Activated CD8-positive, alpha-beta memory T cell treated with anti-CD3 and anti-CD28 coated beads for 36 hours (primary cell): Measurements from ENCODE around the gene RBM45. TPM values are rescaled to one million over a fixed set of nuclear protein-coding genes. Genes with fewer than 3 reads are reported as not detected.
"Not testable (repeated sequence)": the region's sequence is repeated elsewhere in the genome, so short reads cannot be mapped to it uniquely, and the experiment has no call there.

Experiments used
- CTCF ChIA-PET: fragments of 350-600 bp; sonication (Branson Sonifier 250); formaldehyde crosslinking; loops from one replicate; lab custom pipeline; 2021; ENCODE audit warnings: antibody characterized with exemption; lab: Charles Lee
- POLR2A ChIA-PET: fragments of 350-600 bp; sonication (Branson Sonifier 250); formaldehyde crosslinking; loops from one replicate; lab custom pipeline; 2021; ENCODE audit warnings: antibody characterized with exemption; lab: Charles Lee
- total RNA-seq, 2 experiments: library from RNA; stranded (reverse); gene quantifications; one replicate each; pipeline ENCODE4 v1.2.3, GENCODE V29; 2021

The RBM45 gene, protein sequence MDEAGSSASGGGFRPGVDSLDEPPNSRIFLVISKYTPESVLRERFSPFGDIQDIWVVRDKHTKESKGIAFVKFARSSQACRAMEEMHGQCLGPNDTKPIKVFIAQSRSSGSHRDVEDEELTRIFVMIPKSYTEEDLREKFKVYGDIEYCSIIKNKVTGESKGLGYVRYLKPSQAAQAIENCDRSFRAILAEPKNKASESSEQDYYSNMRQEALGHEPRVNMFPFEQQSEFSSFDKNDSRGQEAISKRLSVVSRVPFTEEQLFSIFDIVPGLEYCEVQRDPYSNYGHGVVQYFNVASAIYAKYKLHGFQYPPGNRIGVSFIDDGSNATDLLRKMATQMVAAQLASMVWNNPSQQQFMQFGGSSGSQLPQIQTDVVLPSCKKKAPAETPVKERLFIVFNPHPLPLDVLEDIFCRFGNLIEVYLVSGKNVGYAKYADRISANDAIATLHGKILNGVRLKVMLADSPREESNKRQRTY
- total RNA-seq: 10 to 100 TPM; 13.8 to 15.0 TPM

GRCh38 chr2:178112202-178113152 is at the start of gene RBM45:
TSS of gene RBM45 (plus strand) at chr2:178112437. CDS start at chr2:178112547, 110 bp downstream.
- CTCF ChIA-PET: interaction anchor here (0.6 to 3.3 kb wide), 11 partner anchors 11 to 301 kb away, joined by 3 to 18 read pairs (median 4); no protein-coding TSS in a partner anchor
- POLR2A ChIA-PET: interaction anchor here (0.8 kb wide), 1 partner anchor 302 kb away, joined by 3 read pairs; no protein-coding TSS in a partner anchor

GRCh38 chr2:178066324-178066723 is 45.9 kb upstream of the RBM45 start:
- POLR2A ChIA-PET: no interaction called here
- CTCF ChIA-PET: no interaction called here

DNA sequence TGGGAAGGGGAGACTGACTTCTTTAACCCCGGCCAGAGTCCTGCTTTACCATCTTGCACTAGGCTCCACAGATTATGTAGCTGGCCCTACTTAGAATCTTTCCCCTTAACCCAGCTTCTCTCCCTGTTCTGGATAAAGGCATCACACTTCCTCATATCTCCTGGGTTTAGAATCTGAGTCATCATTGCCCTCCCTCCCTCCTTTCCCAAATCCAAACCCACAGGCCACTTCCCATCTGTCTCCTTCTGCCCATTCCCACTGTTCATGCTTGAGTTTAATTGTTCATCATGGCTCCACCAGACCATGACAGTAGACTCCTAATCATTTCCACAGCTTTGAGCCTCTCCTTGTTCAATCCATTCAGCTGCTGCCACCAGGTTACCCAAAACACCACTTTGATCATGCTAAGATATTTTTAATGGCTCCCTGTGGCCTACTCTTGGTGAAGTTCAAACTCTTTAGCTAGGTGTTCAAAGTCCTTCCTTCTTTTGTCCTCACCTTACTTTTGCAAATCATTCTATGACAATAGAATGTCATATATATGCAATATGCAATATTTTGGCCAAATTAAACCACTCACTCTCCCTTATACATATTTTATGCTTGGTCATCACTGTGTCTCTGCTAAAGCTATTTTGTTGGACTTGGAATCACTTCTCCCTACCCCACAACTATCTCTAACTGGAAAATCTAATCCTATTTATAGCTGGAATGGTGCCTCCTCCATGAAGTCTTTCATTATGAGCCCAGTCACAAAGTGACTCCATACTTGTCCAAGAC is 45.2 kb upstream of the RBM45 start:
- ChIA-PET POLR2A (no interaction called here), CTCF (no interaction called here)

DNA sequence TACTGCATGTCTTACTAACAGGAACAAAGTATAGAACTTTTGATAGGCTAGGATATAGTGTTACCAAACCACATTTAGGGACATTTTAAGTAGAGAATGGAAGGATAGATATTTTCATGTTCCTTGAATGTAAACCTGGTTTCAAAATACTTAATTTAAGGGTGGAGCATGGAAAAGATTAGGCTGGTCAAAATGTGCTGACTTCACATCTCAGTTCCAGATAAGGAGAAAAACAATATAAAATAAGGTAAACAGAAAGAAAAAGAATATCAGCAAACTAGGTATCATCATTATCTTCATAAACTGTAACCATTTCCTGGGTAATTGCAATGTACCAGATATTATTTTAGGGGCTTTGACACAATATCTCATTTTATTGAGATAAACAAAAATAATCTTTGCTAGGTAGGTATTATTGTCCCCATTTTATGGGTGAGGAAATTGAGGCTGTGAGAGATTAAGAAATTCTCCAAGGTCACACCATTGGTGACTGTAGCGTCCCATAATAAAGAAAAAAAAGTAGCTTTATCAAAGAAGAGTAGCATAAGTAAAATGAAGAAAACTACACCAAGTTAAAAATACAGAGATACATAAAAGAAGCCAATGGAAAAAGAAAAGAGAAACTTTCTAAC is 43.3 kb upstream of the RBM45 start:
- POLR2A ChIA-PET: no interaction called here
- CTCF ChIA-PET: no interaction called here

DNA sequence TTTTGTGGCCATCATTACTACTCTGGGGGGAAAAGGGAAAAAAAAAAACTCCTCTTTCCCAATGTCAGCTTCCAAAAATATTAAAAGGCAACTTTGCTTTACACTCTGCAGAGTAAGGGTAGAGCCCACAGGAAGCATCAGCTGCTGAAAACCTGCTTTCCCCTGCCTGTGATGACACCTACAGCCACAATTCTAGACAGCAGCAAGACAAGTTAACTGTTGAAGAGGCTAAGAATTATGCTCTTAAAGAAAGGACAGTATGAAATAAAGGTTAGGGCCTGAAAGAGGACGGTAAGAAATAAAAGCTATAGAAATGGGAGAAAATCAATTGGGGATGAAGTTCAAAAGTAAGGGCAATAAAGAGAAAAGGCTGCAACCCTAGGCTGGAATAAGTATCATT is 42.7 kb upstream of the RBM45 start:
- ChIA-PET CTCF (no interaction called here), POLR2A (no interaction called here)

GRCh38 chr2:178070824-178071223 is 41.4 kb upstream of the RBM45 start:
- POLR2A ChIA-PET: no interaction called here
- CTCF ChIA-PET: no interaction called here

DNA sequence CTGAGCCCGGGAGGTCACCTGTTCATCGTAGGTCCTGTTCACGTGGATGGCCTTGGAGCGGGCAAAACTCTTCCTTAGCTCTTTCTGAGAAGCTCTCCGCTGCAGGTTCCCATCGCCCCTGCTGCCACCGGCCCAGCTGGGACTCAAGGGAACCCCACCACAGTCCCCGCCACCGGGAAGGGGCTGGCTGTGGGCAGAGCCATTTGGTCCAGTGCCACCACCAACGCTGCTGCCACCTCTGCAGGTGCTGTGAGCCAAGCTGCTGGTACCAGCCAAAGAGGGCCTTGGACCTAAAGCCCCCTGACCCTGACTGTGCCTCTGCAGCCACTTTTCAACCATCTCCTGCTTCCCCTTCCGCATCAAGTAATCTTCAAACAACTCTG is 40.2 kb upstream of the RBM45 start:
- ChIA-PET CTCF (no interaction called here), POLR2A (no interaction called here)

DNA sequence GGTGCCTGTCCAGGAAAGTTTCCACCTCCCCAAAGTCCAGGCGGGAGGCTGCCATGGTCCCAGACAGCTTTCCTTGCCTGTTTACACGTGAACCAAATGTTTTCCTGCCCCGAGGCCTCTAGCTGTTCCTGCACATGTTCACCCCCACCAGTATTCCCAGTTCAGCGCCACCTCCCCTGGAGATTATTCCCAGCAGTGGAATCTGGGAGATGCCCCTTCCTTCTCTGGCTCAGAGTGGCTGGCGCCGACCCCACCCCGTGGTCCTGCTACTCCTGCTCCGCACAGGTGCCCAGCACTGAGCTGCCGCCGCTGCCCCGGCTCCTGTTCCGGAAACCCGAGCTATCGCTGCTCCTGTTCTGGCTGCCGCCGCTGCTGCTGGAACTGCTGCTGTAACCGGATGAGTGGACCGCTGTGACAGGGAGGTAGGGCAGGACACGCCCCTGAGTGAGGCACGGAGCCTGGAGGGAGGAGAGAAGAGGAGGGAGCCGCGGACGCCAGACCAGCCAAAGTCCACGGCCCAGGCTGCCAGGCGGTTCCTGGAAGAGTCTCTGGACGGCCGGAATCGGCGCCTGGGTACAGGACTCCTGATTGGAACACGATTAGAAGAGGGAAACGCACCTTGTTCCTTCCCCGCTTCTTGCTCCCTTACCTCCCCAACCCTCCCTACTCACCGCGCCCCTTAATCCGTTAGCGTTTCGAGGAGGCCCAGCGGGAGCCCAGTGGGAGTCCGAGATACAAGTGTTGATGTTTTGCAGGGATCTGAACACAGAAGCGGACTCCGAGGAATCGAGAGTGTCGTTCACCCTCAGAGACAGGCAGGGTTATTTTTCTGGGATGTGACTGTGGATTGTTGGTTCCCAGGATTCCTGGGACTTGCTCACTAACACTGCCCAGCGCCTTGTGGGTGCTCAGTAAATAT is 39.6 kb upstream of the RBM45 start, which contains the start of gene PDE11A:
Gene PDE11A, minus strand, starts transcription at position 395 of the 919 bp plus-strand sequence. Its CDS starts 340 bp downstream, at position 55.
- ChIA-PET CTCF (no interaction called here), POLR2A (no interaction called here)

DNA sequence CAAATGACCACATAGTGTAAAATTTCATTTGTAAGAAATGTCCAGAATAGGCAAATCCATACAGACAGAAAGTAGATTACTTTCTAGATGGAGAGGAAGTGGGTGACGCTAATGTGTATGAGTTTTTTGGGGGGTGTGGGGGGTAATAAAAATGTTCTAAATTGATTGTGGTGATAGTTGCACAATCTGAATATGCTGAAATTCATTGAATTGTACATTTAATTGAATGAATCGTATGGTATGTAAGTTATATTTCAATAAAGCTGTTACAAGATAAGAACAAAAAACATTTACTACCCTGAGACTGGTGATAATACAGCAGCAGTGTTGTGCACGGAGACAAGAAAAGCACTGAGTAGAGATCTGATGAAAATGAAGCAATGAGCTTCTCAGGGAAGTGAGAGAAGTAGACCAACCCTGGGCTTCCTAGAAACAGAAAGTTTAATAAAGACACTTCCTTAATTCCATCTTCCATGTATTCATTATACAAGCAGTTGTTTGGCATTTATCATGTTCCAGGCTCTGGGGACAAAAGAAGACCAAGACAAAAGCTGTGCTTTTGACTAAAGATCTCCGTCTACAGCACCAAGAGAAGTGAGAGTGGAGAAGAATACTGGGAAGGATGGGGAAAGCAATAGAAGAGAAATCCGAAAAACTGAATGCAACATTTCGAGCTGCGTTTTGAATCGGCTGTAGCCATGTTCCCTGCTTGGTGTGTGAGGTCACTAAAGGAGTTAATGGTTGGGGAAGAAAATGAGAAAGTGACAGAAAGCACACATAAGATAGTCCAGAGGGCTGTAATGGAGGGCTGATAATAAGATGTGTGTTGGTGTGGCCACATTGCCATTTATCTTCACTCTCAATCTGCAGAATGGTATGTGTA is 37.9 kb upstream of the RBM45 start:
- POLR2A ChIA-PET: no interaction called here
- CTCF ChIA-PET: interaction anchor here (0.7 kb wide), 1 partner anchor 9 kb away, joined by 4 read pairs; no protein-coding TSS in a partner anchor

DNA sequence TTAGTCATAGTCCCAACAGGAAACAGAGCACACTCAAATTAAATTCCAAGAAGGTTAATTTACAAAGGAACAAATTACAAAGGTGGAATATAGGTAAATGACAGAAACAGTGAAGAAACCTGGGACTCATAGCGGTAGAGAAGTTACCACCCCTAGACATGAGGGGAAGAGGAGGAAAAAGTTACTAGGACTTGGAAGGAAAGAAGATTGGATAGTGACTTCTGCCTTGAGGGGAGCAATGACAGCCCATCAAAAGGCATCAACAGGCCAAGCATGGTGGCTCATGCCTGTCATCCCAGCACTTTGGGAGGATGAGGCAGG is 37.3 kb upstream of the RBM45 start:
- CTCF ChIA-PET: interaction anchor here (0.7 kb wide), 1 partner anchor 9 kb away, joined by 4 read pairs; no protein-coding TSS in a partner anchor
- POLR2A ChIA-PET: no interaction called here

- CTCF ChIA-PET: no interaction called here
- POLR2A ChIA-PET: no interaction called here
Measured at GRCh38 chr2:178076130-178076529, 36.1 kb upstream of the RBM45 start.

GRCh38 chr2:178079279-178079678 is 33.0 kb upstream of the RBM45 start:
- POLR2A ChIA-PET, CTCF ChIA-PET: not testable (repeated sequence)

DNA sequence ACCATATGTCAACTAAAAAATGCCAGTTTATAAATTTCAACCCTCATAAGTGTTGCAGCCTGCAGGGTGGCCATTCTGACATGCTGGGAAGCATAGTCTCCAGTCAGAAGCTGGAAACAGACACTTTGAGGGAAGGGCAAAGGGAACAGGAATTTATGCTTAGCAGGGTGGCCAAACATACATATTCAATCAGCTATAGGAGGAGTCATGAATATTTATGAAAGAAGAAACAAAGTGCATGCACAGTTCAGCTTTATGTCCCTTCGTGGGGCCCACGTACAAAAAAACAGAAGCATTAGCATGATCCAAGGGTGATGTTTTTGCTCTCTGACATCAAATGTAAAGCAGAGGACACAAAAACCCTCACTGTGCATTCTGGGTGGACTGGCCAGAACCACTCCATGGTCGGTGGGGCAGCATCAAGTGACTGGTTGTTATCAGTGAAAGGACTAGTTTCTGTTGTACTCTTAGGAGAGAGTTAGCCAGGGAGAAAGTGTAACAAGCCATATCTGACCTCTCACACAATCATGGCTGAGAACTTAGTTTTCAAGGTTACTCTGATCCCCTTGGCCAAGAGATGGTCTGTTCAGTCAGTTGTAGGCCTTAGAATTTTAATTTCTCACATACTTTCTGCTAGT is 29.7 kb upstream of the RBM45 start:
- POLR2A ChIA-PET: no interaction called here
- CTCF ChIA-PET: no interaction called here

GRCh38 chr2:178084273-178084672 is 28.0 kb upstream of the RBM45 start:
- ChIA-PET CTCF (no interaction called here), POLR2A (no interaction called here)

DNA sequence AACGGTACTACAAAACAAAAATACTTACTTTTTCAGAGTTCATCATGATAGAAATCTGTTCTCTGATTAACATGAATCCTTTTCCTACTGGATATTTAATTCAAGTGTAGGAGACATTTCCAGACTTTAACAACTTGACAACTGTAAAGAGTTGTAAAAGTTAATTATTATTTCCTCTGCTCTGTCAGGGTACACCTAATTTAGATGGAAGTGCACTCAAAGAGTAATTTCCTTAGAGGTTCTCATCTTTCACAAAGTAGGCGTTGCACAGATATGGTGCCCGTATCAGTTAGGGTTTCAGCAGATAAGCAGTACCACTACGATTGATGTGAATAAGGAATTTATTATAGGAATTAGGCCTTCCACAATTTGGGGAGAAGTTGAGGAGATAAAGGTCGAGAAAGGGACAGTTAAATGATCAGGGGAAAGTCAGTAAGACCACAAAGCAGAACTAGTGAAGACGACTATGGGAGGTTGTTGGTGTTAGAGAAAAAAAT is 23.4 kb upstream of the RBM45 start:
- ChIA-PET CTCF (no interaction called here), POLR2A (no interaction called here)

- ChIA-PET CTCF (no interaction called here), POLR2A (no interaction called here)
Measured at GRCh38 chr2:178093471-178093870, 18.8 kb upstream of the RBM45 start.
